GM23338 (cell line): ENCODE data around the gene TCF7L2. TPM values are rescaled to one million over a fixed set of nuclear protein-coding genes. Genes with fewer than 3 reads are reported as not detected.

Experiments used
- ATAC-seq: fragments of 200-7000 bp; cut with Tn5 transposase; 3 replicates; pipeline ENCODE4 v1.9.1; 2020
- DNase-seq: peaks from one replicate; pipeline ENCODE4 v3.0.0-alpha.2; 2015; ENCODE audit warnings: low spot score
- H2AFZ ChIP-seq: fragments of 200-600 bp; sonication (generic); 2 replicates; pipeline ENCODE4 v1.8.0; 2016; ENCODE audit warnings: antibody characterized with exemption, mild to moderate bottlenecking, moderate library complexity
- H3F3A ChIP-seq: fragments of 200-600 bp; sonication (generic); replicated peaks from 2 replicates; pipeline ENCODE4 v1.8.0; 2017; ENCODE audit warnings: antibody characterized with exemption, mixed run types, low read depth
- H3K27ac ChIP-seq: fragments of 200-600 bp; sonication (generic); 2 replicates; pipeline ENCODE4 v1.6.1; 2016; ENCODE audit warnings: low read depth
- H3K27me3 ChIP-seq: fragments of 200-600 bp; sonication (generic); 2 replicates; pipeline ENCODE4 v1.8.0; 2016; ENCODE audit warnings: mild to moderate bottlenecking, mixed run types, moderate library complexity; ENCODE audit not compliant: insufficient read depth
- H3K36me3 ChIP-seq: fragments of 200-600 bp; sonication (generic); 2 replicates; pipeline ENCODE4 v1.8.0; 2016; ENCODE audit warnings: mild to moderate bottlenecking; ENCODE audit not compliant: insufficient read depth
- H3K4me1 ChIP-seq: fragments of 200-600 bp; sonication (generic); 2 replicates; pipeline ENCODE4 v1.8.0; 2016; ENCODE audit warnings: mild to moderate bottlenecking, moderate library complexity; ENCODE audit not compliant: insufficient read depth
- H3K4me2 ChIP-seq: fragments of 200-600 bp; sonication (generic); 2 replicates; pipeline ENCODE4 v1.7.1; 2017; ENCODE audit warnings: mixed run types
- H3K4me3 ChIP-seq: fragments of 200-600 bp; sonication (generic); 2 replicates; pipeline ENCODE4 v1.6.1; 2016; ENCODE audit warnings: mixed run types
- H3K79me2 ChIP-seq: fragments of 200-600 bp; sonication (generic); replicated peaks from 2 replicates; pipeline ENCODE4 v1.8.0; 2017; ENCODE audit warnings: mild to moderate bottlenecking; ENCODE audit not compliant: insufficient read depth
- H3K9me2 ChIP-seq: fragments of 200-600 bp; sonication (generic); 2 replicates; pipeline ENCODE4 v1.8.0; 2017; ENCODE audit not compliant: insufficient read depth
- H4K20me1 ChIP-seq: fragments of 200-600 bp; sonication (generic); replicated peaks from 2 replicates; pipeline ENCODE4 v1.8.0; 2017; ENCODE audit warnings: mild to moderate bottlenecking; ENCODE audit not compliant: insufficient read depth
- H3K27ac Mint-ChIP-seq: 2 replicates; pipeline ENCODE4 v1.8.0; 2020; ENCODE audit warnings: inconsistent platforms, mild to moderate bottlenecking, moderate library complexity, mixed read lengths
- H3K27me3 Mint-ChIP-seq: 3 replicates; pipeline ENCODE4 v1.8.0; 2022; ENCODE audit warnings: low read depth, mild to moderate bottlenecking, moderate library complexity, mixed read lengths, inconsistent platforms; ENCODE audit not compliant: insufficient read depth, poor library complexity
- H3K36me3 Mint-ChIP-seq: 3 replicates; pipeline ENCODE4 v1.8.0; 2021; ENCODE audit warnings: low read depth, mild to moderate bottlenecking, inconsistent platforms, moderate library complexity, mixed read lengths
- H3K4me1 Mint-ChIP-seq: 3 replicates; pipeline ENCODE4 v1.8.0; 2020; ENCODE audit warnings: mild to moderate bottlenecking, inconsistent platforms, mixed read lengths
- H3K4me3 Mint-ChIP-seq: 3 replicates; pipeline ENCODE4 v1.8.0; 2021; ENCODE audit warnings: moderate library complexity, mild to moderate bottlenecking, inconsistent platforms, mixed read lengths
- H3K9me3 Mint-ChIP-seq: 3 replicates; pipeline ENCODE4 v1.8.0; 2020; ENCODE audit warnings: moderate library complexity, mild to moderate bottlenecking, inconsistent platforms, mixed read lengths
- EZH2 ChIP-seq: fragments of 200-600 bp; sonication (generic); IDR thresholded peaks from one replicate; pipeline ENCODE4 v1.8.0; 2017; ENCODE audit warnings: antibody characterized with exemption, mild to moderate bottlenecking, low read depth; ENCODE audit not compliant: unreplicated experiment
- JUNB ChIP-seq: IDR thresholded peaks from one replicate; pipeline ENCODE4 v1.6.1; 2016; ENCODE audit warnings: antibody characterized with exemption; ENCODE audit not compliant: unreplicated experiment
- NANOG ChIP-seq: IDR thresholded peaks from 2 replicates; pipeline ENCODE4 v1.6.1; 2016; ENCODE audit warnings: antibody characterized with exemption, borderline replicate concordance
- ZNF114 ChIP-seq: fragments of 250-450 bp; sonication (Bioruptor Pico); IDR thresholded peaks from 2 replicates; pipeline ENCODE4 v1.5.0; 2020; ENCODE audit warnings: mild to moderate bottlenecking, moderate library complexity
- polyA plus RNA-seq: library from polyadenylated mRNA; unstranded; fragments of >200 nt; fragmentation: Nextera tagmentation; extraction: Ambion mirVana; gene quantifications from 2 replicates; pipeline ENCODE4 v1.2.1, GENCODE V29; 2016
- total RNA-seq: library from RNA; depleted of rRNA; stranded (reverse); fragments of >200 nt; shearing (Covaris generic); gene quantifications from 2 replicates; pipeline ENCODE4 v1.2.3, GENCODE V29; 2014
- TF ChIP-seq, protein P1 (sequence below): fragments of 250-450 bp; sonication (Bioruptor Pico); IDR thresholded peaks from 2 replicates; pipeline ENCODE4 v1.5.0; 2020; ENCODE audit warnings: mild to moderate bottlenecking, moderate library complexity
- TF ChIP-seq, protein P2 (sequence below): IDR thresholded peaks from 2 replicates; pipeline ENCODE4 v1.6.1; 2016; ENCODE audit warnings: antibody characterized with exemption
- TF ChIP-seq, protein P3 (sequence below), 2 experiments: fragments of 200-600 bp in 1 of 2; sonication (generic) in 1 of 2; conservative IDR thresholded peaks; 2 replicates each; pipeline versions ENCODE4 v1.5.1 to v1.6.1; 2016 to 2017; ENCODE audit warnings: antibody characterized with exemption in 2 of 2, low read depth in 2 of 2, mild to moderate bottlenecking in 2 of 2, moderate library complexity in 1 of 2

Gene TCF7L2
- total and polyA plus RNA-seq, 2 experiments from 2014 or later = 32.2 to 80.8 TPM

DNA sequence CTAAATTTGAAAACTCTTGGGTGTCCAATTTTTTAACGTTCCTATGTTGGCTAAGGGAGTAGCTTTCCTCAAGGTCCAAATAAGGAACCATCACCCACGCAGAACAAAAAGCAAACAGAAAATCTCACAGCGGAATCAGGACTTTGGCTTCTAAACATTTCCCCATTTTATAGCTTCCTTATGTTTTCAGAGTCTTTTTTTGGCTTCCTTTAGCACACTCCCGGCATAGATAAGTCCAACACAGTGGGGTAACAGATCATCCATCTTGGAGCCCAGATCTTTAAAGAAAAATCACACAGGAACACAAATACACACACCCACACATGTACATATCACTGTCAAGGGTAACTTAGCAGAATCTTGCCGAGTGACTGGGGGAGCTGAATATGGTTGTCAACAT is 4.2 kb upstream of the TCF7L2 start (continued):
- TF ChIP-seq, protein P1, sequence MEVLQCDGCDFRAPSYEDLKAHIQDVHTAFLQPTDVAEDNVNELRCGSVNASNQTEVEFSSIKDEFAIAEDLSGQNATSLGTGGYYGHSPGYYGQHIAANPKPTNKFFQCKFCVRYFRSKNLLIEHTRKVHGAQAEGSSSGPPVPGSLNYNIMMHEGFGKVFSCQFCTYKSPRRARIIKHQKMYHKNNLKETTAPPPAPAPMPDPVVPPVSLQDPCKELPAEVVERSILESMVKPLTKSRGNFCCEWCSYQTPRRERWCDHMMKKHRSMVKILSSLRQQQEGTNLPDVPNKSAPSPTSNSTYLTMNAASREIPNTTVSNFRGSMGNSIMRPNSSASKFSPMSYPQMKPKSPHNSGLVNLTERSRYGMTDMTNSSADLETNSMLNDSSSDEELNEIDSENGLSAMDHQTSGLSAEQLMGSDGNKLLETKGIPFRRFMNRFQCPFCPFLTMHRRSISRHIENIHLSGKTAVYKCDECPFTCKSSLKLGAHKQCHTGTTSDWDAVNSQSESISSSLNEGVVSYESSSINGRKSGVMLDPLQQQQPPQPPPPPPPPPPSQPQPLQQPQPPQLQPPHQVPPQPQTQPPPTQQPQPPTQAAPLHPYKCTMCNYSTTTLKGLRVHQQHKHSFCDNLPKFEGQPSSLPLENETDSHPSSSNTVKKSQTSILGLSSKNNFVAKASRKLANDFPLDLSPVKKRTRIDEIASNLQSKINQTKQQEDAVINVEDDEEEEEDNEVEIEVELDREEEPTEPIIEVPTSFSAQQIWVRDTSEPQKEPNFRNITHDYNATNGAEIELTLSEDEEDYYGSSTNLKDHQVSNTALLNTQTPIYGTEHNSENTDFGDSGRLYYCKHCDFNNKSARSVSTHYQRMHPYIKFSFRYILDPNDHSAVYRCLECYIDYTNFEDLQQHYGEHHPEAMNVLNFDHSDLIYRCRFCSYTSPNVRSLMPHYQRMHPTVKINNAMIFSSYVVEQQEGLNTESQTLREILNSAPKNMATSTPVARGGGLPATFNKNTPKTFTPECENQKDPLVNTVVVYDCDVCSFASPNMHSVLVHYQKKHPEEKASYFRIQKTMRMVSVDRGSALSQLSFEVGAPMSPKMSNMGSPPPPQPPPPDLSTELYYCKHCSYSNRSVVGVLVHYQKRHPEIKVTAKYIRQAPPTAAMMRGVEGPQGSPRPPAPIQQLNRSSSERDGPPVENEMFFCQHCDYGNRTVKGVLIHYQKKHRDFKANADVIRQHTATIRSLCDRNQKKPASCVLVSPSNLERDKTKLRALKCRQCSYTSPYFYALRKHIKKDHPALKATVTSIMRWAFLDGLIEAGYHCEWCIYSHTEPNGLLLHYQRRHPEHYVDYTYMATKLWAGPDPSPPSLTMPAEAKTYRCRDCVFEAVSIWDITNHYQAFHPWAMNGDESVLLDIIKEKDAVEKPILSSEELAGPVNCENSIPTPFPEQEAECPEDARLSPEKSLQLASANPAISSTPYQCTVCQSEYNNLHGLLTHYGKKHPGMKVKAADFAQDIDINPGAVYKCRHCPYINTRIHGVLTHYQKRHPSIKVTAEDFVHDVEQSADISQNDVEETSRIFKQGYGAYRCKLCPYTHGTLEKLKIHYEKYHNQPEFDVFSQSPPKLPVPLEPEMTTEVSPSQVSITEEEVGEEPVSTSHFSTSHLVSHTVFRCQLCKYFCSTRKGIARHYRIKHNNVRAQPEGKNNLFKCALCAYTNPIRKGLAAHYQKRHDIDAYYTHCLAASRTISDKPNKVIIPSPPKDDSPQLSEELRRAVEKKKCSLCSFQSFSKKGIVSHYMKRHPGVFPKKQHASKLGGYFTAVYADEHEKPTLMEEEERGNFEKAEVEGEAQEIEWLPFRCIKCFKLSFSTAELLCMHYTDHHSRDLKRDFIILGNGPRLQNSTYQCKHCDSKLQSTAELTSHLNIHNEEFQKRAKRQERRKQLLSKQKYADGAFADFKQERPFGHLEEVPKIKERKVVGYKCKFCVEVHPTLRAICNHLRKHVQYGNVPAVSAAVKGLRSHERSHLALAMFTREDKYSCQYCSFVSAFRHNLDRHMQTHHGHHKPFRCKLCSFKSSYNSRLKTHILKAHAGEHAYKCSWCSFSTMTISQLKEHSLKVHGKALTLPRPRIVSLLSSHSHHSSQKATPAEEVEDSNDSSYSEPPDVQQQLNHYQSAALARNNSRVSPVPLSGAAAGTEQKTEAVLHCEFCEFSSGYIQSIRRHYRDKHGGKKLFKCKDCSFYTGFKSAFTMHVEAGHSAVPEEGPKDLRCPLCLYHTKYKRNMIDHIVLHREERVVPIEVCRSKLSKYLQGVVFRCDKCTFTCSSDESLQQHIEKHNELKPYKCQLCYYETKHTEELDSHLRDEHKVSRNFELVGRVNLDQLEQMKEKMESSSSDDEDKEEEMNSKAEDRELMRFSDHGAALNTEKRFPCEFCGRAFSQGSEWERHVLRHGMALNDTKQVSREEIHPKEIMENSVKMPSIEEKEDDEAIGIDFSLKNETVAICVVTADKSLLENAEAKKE (CRISPR knock-in tag) = no peak
- TF ChIP-seq, protein P2, sequence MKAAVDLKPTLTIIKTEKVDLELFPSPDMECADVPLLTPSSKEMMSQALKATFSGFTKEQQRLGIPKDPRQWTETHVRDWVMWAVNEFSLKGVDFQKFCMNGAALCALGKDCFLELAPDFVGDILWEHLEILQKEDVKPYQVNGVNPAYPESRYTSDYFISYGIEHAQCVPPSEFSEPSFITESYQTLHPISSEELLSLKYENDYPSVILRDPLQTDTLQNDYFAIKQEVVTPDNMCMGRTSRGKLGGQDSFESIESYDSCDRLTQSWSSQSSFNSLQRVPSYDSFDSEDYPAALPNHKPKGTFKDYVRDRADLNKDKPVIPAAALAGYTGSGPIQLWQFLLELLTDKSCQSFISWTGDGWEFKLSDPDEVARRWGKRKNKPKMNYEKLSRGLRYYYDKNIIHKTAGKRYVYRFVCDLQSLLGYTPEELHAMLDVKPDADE = no peak
- TF ChIP-seq ZNF114 = no peak
- no peak for TF ChIP-seq JUNB

DNA sequence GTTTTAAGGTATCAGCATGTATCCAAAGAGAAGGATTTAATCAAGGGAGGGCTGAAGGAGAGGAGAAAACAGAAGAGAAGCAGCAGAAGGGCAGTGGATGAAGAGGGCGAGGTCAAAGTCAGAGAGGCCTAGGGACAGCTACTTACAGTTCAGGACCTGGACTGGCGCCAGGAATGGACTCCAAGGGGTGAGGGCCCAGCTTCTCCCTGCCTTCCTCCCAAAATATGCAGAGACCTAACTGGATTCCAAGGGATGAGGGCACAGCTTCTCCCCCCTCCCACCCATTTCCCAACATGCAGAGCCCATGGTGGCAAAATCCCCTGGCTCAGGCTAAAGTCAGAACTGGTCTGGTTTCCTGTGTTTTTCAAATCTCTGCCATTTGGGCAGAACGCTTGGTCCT is 3.4 kb upstream of the TCF7L2 start:
- Histone ChIP-seq H4K20me1 (no peaks in the 10 kb centered on the region), H3K36me3 (no peaks in the 10 kb centered on the region), H3K9me2 (0 out of 2 replicates have a peak, but pooled peaks cover 2% of the 10 kb centered on the region), H3F3A (no peaks in the 10 kb centered on the region), H2AFZ (no peak overlapping the region), H3K27me3 (no peaks in the 10 kb centered on the region), H3K79me2 (peaks cover 11% of the 10 kb centered on the region), H3K4me2 (no peak overlapping the region; the same call in 1 of the 2 replicates), H3K27ac (no peak overlapping the region), H3K4me1 (peaks cover 41% of the 10 kb centered on the region), H3K4me3 (no peak overlapping the region)
- Mint-ChIP-seq H3K27me3 (peaks cover 8% of the 10 kb centered on the region), H3K4me1 (peaks cover 34% of the 10 kb centered on the region), H3K36me3 (peaks cover 8% of the 10 kb centered on the region), H3K9me3 (peaks cover 3% of the 10 kb centered on the region; the same call in 1 of the 3 replicates), H3K27ac (no peak overlapping the region), H3K4me3 (no peak overlapping the region)
- DNase-seq (no peak), ATAC-seq (no peak)
- no peak for TF ChIP-seq EZH2
- TF ChIP-seq, protein P1 (CRISPR knock-in tag) = no peak
- TF ChIP-seq NANOG = no peak
- TF ChIP-seq, protein P3, sequence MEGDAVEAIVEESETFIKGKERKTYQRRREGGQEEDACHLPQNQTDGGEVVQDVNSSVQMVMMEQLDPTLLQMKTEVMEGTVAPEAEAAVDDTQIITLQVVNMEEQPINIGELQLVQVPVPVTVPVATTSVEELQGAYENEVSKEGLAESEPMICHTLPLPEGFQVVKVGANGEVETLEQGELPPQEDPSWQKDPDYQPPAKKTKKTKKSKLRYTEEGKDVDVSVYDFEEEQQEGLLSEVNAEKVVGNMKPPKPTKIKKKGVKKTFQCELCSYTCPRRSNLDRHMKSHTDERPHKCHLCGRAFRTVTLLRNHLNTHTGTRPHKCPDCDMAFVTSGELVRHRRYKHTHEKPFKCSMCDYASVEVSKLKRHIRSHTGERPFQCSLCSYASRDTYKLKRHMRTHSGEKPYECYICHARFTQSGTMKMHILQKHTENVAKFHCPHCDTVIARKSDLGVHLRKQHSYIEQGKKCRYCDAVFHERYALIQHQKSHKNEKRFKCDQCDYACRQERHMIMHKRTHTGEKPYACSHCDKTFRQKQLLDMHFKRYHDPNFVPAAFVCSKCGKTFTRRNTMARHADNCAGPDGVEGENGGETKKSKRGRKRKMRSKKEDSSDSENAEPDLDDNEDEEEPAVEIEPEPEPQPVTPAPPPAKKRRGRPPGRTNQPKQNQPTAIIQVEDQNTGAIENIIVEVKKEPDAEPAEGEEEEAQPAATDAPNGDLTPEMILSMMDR (conservative IDR thresholded peaks at IDR 0.05; ENCODE audit: low read depth in 2 of 2) = no peak
